Activated gamma-delta T cell (primary cell): ENCODE measurements around the gene BSDC1.
A peak's percentile ranks its signal among the peaks of the same experiment; 100 is the strongest.

Experiments used
- DNase-seq: peaks from one replicate; lab custom pipeline; 2025; lab: John Stamatoyannopoulos, UW

Gene BSDC1

DNA sequence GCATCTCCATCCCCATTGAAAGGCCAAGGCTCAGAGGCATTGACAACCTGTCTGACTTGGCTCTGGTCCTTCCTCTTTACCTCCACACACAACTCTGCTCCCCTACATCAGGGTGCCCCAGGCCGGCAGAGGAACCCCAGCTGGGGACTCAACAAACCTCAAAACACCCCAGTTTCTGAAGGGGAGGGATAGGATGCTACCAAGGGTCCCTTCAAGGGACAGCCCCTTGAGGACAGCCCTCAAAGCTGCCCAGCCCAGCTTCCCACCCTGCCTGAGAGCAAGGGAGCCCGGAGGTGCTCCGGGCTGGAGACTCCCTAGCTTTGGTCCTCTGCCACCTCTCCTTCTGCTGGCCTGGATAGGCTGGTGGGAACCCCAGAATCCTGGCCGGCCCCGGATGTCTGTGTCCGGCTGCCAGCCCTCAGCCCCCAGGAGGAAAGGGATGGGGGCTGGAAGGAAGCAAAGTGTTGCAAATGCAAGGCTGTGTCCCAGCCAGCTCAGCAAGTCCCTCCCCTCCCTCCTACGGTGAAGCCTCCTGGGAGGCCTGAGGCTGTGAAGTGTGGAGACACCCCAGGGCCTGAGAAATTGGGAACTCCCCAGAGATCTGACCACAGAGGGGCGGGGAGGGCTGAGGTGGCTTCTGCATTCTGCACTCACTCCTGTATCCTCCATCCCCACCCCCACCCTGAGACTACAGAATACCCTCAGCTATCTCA lies 57.1 kb downstream of the BSDC1 start:
- no peak for DNase-seq

DNA sequence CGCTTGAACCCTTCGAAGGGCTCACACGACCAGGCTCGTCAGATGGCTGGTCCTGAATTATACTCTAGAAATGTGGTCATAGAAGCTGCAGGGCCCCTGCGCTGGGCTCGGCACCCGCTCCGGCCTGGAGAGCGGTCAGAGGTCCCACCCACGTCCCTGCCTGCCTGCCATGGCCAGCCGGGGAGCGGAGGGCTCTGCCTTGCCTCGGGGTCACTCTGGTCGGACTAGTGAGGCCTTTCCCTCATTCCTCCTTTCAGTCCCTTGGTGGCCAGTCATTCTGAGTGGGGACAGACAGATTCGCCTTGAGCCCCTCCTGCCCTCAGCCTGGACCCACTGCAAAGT lies 57.7 kb downstream of the BSDC1 start:
- no peak for DNase-seq

DNA sequence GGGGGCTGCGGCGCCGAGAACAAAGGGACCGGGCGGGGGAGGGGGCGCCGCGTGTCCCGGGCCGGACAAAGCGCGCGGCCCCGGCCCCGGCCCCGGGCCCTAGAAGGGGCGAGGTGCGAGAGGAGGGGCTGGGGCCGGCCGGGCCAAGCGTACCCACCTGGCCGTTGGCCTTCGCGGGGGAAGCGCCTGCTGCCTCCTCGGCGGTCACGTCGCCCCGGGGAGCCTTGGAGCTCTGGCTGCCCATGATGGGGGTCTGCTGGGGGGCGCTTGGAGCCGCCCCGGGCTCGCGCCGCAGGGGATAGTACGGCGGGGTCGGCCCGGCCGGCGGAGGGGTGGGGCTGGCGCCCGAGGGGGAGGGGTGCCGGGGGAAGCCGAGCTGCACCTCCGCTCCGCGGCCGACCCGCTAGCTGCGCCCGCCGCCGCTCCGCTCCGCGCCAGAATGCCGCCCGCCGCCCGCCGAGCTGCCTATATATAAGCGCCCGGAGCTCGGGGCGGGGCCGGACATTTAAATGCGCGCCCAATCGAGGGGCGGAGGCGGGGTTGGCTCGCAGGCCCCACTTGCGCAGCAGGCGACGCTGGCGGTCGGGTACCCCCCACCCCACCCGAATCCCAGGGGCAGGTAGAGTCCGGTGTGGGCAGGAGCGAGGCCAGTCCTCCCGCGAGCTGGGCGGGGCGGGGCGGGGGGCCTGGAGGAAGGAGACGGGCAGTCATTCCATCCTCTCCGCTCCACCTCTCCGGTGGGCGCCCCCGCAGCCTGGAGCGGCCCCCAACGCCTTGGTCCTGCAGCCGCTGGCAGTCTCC lies 58.3 kb downstream of the BSDC1 start, which contains the start of gene MARCKSL1:
Gene MARCKSL1 (minus strand): TSS at position 444 of the 801 bp plus-strand sequence. CDS start 200 bp downstream, at position 244.
- DNase-seq: peak; percentile 76

DNA sequence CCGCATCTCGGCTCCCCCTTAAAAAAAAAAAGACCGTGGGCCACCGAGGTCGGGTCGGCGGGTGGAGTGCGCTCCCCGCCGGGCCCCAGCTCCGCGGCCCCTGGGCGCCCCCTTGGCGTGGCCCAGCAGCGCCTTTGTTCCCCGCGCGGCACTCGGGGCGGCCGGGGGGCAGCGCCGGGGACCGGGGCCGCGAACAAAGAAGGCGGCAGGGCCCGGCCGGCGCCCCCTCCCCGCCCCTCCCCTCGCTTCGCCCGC lies 58.8 kb downstream of the BSDC1 start:
- no peak for DNase-seq

DNA sequence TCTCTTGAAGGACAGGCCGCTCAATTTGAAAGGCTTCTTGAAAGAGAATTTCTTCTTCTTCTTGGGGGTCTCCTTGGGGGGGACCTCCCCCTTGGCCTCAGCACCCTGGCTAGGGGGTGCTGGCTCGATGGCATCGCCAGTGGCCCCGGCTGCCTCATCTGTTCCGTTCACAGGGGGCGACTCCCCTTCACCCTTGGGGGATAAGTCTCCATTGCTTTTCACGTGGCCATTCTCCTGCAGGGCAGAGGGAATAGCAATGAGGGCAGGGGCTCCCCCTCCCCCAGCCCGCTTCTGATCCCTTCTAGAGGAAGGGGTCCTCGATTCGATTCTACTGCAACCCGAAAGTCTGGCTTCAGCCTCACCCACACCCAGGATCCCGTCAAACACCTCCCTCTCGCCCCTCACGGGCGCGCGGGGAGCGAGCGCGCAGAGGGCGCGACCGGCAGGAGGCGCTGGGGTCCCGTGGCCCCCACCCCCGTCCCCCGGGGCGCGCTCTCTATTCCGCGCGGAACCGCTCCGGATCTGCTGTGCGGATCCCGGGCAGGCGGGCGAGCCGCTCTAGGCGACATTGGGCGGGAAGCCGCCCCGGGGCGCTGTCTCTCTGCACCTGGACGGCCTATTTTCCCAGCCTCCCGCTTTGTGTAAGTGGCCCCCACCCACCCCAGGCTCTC lies 59.2 kb downstream of the BSDC1 start:
- peak; percentile 55 for DNase-seq

DNA sequence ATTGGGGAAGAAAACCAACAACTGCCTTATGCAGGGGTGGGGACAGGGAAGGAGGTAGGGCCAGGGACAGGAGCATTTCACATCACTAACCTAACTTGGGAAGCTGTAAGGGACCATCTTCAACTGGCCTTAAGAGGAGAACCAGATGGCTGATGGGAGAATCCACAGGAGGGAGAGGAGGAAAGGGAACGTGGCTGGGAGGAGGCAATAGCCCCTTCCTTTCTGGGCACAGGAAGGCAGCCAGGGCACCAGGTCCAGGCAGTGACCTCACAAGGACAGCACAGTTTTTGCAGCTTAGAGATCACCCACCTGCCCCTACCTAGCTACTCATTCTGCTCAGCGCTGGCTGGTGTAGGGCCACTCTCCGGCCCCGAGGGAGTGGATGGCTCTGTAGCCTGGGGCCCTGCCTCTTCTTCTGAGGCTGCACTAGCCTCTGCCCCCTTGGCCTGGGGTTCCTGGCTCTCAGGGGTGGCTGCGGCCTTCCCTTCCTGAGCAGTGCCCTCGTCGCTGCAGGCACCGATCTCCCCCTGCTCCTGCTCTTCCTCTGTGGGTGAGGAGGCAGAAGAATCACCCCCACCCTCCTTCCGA lies 59.9 kb downstream of the BSDC1 start:
- no peak for DNase-seq

DNA sequence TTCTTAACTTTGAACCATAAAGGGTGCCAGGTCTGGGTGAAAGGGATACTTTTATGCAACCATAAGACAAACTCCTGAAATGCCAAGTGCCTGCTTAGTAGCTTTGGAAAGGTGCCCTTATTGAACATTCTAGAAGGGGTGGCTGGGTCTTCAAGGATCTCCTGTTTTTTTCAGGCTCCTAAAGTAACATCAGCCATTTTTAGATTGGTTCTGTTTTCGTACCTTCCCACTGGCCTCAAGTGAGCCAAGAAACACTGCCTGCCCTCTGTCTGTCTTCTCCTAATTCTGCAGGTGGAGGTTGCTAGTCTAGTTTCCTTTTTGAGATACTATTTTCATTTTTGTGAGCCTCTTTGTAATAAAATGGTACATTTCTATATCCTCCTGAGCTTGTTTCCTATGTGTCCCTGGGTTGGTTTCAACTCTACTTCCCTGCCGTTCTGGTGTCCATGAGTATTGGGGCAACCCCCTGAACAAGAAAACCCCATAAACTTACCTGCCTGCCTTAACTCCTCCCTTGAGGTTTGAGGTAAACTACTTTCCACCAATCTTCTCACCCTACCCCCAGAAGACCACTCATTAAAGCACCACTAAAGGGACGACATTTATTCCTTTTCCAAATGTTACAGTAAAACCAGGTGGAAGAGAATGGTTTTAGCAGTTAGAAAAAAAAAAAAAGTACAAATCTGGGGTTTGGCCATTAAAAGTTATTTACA lies 60.8 kb downstream of the BSDC1 start:
- DNase-seq: no peak

DNA sequence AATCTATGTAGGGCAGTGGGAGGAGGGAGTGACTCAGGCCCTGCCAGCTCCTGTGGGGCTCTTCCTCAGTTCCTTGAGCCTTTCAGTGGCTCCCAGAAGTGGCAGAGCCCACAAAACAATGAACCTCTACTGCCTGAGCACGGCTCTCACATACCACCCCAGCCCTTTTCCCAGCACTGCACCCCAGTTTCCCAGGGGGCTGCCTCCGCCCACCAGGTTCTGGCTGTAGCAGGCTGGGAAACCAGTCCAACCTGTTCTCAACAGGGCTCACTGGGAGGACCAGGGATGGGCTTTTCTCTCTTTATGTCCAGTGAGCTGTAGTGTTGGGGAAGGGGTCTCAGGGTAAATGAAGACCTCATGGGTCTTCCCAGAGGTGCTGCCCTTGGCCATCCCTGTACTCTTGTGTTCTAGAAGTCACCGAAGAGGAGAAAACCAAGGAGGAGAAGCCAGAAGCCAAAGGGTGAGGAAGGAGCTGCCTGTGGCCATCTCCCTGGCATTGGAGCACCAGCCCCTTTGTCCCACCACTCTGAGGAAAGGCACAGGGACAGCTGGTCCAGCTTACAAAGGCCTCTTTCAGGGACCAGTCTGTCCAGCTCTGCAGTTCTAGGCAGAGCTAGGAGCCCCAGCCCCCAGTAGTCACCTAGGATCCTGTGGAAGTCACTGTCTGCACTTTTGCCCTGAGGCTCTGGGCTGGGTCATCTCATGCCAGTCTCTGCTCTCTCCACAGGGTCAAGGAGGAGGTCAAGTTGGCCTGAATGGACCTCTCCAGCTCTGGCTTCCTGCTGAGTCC lies 61.8 kb downstream of the BSDC1 start:
- DNase-seq: no peak

DNA sequence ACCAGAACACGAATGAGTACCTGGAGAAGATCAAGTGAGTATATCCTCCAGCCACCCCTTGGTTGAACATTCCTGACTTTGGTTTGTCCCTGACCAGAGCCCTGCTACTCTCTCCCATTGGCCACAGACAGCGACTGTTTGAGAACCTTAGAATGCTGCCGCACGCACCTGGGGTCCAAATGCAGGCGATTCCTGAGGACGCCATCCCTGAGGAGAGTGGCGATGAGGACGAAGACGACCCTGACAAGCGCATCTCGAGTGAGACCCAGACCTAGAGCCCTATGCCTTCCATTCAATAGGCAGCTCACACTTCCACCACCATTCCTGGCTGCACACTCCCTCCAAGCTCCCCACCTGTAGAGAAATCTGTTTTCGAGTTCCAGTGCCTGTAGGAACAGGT lies 62.7 kb downstream of the BSDC1 start:
- DNase-seq: no peak

DNA sequence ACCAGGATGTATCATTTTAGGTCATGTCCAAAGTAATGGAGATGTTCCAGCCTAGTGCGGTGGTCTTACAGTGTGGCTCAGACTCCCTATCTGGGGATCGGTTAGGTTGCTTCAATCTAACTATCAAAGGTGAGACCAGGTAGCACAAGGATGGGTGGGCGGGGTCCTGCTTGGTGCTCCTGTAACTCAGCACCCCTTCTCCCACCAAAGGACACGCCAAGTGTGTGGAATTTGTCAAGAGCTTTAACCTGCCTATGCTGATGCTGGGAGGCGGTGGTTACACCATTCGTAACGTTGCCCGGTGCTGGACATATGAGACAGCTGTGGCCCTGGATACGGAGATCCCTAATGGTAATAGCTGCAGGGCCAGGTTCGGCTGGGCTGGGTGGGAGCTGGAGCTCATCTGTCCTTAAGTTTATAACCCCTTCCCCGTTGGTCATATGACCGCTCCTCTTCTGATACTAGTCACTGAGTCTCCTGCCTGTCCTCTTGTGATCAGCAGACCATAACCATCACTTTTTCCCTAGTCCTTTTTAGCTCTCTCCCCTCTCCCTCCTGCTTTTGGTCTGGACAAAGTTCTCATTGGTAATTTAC lies 63.6 kb downstream of the BSDC1 start:
- no peak for DNase-seq

DNA sequence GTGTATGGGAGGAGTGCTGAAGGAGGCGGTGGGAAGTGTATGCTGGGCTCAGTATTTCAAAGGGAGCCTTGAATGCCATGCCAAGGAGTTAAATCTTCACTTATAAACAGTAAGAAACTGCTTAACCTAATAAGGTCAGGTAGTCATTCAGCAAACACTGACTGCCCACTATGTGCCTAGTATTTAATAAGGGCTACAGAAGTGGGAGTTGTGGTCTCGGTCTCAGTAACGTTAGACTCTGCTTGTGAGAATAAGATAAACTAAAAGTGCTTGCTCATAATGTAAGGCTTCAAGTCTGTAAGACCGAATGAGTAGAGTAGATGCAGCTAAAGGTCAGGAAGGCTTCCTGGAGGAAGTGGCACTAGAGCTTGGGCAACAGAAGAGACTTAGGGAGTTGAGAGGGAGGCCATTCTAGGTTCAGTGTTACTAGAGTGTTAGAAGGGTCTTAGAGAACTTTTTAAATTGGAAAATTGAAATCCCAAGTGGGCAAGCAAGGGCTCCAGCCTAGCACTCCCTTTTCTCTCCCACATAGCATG lies 64.2 kb downstream of the BSDC1 start:
- no peak for DNase-seq

DNA sequence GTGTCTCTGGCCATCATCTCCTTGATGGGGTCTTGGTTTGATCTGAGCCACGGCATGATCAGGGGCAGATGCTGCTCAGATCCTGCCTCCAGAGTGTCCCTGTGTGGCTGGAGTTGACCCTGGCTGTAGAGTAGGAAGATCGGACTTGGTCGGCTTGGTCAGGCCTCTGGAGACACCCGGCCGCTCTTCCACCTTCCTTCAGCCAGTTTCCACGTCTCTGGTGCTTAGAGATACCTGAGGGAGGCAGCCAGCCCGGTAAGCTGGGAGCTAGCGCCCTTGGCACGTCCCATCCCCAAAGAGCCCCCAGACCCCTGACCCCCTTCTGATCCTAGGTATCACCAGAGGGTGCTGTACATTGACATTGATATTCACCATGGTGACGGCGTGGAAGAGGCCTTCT lies 67.0 kb downstream of the BSDC1 start:
- no peak for DNase-seq

DNA sequence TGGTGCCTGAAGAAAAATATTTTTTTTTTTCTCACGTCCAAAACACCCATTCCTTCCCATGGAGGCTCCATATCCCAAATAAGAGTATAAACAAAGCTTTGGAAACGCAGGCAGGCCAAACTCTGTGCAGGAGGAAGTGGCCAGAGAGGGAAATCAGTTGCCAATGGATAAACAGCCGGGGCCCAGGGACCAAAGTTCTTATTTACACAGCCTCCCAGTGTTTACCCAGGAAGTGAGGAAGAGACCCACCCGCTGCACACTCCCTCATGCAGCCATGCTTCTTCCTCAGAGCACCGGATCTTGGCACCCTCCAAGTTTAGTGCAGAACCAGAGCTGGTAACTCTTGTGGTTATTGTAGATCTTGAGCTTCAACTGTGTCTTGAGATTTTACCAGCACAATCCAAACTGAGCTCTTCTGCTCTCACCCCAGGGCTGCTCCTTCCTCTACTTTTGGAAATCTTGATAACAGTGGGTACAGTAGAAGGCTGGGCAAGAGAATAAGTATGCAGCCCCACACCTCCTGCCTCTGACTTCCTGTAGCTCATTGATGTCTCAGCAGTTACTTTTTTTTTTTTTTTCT lies 72.4 kb downstream of the BSDC1 start:
- no peak for DNase-seq

DNA sequence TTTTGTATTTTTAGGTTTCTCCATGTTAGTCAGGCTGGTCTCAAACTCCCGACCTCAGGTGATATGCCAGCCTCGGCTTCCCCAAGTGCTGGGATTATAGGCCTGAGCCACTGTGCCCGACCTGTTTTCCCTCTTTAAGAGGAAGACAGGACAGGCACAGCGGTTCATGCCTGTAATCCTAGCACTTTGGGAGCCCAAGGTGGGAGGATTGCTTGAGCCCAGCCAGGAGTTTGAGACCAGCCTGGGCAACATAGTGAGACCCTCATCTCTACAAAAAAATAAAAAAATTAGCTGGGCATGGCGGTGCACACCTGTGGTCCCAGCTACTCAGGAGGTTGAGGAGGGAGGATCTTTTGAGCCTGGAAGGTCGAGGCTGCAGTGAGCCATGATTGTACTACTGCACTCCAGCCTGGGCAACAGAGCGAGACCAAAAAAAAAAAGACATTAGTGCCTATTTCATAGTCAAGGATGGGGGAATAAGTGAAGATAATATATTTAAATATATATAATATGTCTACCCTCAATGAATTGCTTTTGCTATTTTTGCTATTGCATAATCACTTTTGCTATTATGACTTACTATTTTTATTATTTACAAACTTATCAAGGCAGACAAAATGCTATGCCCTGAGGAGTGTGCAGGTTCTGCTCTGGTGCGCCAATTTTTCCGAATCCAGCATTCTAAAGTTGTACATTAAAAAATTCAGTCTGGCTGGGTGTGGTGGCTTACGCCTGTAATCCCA lies 75.9 kb downstream of the BSDC1 start:
- no peak for DNase-seq

DNA sequence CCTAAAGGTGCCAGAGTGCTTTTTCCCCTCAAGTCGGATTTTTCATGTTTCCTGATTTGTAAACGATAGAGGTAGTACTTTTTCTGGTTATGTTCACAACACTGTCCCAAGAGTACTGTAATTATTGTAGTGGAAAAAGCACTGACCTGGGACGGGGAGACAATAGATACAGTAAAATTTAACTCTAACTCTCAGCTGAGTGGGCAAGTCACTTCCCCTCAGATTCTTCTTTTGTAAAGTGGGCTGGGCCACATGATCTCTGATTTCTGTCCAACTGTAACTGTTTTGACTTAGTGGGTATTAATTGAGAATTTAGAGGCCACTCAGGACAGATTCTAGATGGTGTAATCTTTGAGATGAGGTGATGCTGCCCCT lies 77.4 kb downstream of the BSDC1 start:
- no peak for DNase-seq
